ENCODE data around the gene RNF17.

GRCh38 chr13:24892829-24893228, 128.9 kb downstream of the RNF17 start:
- TF ChIP-seq HDGF (IDR thresholded peaks at IDR 0.05; ENCODE audit: borderline replicate concordance) (no peak), LEF1 (IDR thresholded peaks at IDR 0.05; ENCODE audit: borderline replicate concordance) (no peak), FOXM1 (IDR thresholded peaks at IDR 0.05; ENCODE audit: borderline replicate concordance) (no peak), L3MBTL2 (conservative IDR thresholded peaks at IDR 0.05) (no peak), ELF4 (IDR thresholded peaks at IDR 0.05) (no peak), ARNT (IDR thresholded peaks at IDR 0.05) (no peak), BHLHE40 (IDR thresholded peaks at IDR 0.05; ENCODE audit: borderline replicate concordance) (no peak), ZNF384 (IDR thresholded peaks at IDR 0.05) (no peak), SUZ12 (IDR thresholded peaks at IDR 0.05) (no peak), FOXA1 (IDR thresholded peaks at IDR 0.05) (no peak)

Measured in HEK293T (cell line).